Right lobe of liver (tissue), 4 donors: ENCODE measurements around the gene CFAP61.

Source experiments
- CTCF ChIP-seq, 4 donors: fragments of 200-600 bp in 3 of 4; fragments of 450-650 bp in 1 of 4; IDR thresholded peaks; one replicate each; pipeline versions ENCODE4 v1.5.1 to v1.8.0; 2016 to 2022; ENCODE audit warnings: antibody characterized with exemption in 4 of 4, mild to moderate bottlenecking in 2 of 4
- POLR2A ChIP-seq: fragments of 450-650 bp; IDR thresholded peaks from one replicate; pipeline ENCODE4 v1.6.1; 2017; ENCODE audit warnings: antibody characterized with exemption, mild to moderate bottlenecking
- donor health status: DM: no; HTN: no; CAD: no.
- donor health status: DM: no; HTN: no; CAD: no.
- donor health status: DM: no; HTN: yes; CAD: no.

GRCh38 chr20:20210943-20211273 lies 158.6 kb downstream of the CFAP61 start:
- TF ChIP-seq CTCF (IDR thresholded peaks at IDR 0.05) (no peak), POLR2A (no peak)
